K562 (cell line): ENCODE data around the gene HDHD5. TPM values are rescaled to one million over a fixed set of nuclear protein-coding genes. Genes with fewer than 3 reads are reported as not detected.

Experiments used
- polyA plus RNA-seq, 8 experiments: library from polyadenylated mRNA; depleted of rRNA in 4 of 8; stranded (reverse) in 5 of 8; unstranded in 3 of 8; fragments of >200 nt; fragmentation: Nextera tagmentation in 2 of 8; fragmentation: Illumina TruSeq in 1 of 8; extraction: Ambion mirVana in 2 of 8; extraction: Trizol in 1 of 8; gene quantifications; 2 replicates each; pipeline versions ENCODE4 v1.2.1 to v1.2.3, GENCODE V29; 2011 to 2014; ENCODE audit warnings: inconsistent platforms in 1 of 8, missing spikeins in 1 of 8
- total RNA-seq, 7 experiments: library from RNA; depleted of rRNA in 6 of 7; stranded (reverse); fragments of >200 nt in 6 of 7; fragmentation: Illumina TruSeq in 2 of 7; extraction: Trizol in 2 of 7; gene quantifications; 2 replicates each; pipeline versions ENCODE4 v1.2.1 to v1.2.3, GENCODE V29; 2011 to 2021; ENCODE audit warnings: low replicate concordance in 1 of 7
- TF ChIP-seq, protein P1 (sequence below), 2 experiments: fragments of 450-650 bp in 1 of 2; sonication (generic) in 1 of 2; formaldehyde crosslinking in 1 of 2; IDR thresholded peaks; 2 replicates each; pipeline versions ENCODE4 v1.7.1 to v1.9.0; 2016 to 2022; ENCODE audit warnings: inconsistent platforms in 1 of 2, mild to moderate bottlenecking in 1 of 2, missing genetic modification reagents in 1 of 2

HDHD5 gene
- total and polyA plus RNA-seq, 9 of the 15 experiments (the other 6 are each of a cell fraction or from before 2014, with no cell fraction given): 1.6 to 36.6 (median 24.2) TPM

DNA sequence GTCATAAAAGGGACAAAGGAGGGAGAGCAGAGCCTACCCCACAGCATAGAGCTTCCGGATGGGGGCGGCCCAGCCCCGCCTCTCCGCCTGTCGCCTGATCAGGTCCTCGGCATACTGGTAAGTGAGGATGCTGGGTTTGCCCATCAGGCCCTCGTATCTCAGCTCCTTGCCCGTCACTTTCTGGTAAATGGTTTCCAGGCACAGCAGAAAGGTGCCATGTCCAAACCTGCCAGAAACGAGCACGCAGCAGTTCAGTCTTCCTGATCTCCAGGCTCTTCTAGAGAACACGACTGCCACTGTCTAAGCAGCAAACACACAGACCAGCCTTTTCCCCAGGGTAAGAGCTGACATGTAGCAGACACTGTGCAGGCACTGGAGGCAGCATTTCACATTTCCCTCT is 20.6 kb downstream of the HDHD5 start (continued):
- TF ChIP-seq, protein P1, sequence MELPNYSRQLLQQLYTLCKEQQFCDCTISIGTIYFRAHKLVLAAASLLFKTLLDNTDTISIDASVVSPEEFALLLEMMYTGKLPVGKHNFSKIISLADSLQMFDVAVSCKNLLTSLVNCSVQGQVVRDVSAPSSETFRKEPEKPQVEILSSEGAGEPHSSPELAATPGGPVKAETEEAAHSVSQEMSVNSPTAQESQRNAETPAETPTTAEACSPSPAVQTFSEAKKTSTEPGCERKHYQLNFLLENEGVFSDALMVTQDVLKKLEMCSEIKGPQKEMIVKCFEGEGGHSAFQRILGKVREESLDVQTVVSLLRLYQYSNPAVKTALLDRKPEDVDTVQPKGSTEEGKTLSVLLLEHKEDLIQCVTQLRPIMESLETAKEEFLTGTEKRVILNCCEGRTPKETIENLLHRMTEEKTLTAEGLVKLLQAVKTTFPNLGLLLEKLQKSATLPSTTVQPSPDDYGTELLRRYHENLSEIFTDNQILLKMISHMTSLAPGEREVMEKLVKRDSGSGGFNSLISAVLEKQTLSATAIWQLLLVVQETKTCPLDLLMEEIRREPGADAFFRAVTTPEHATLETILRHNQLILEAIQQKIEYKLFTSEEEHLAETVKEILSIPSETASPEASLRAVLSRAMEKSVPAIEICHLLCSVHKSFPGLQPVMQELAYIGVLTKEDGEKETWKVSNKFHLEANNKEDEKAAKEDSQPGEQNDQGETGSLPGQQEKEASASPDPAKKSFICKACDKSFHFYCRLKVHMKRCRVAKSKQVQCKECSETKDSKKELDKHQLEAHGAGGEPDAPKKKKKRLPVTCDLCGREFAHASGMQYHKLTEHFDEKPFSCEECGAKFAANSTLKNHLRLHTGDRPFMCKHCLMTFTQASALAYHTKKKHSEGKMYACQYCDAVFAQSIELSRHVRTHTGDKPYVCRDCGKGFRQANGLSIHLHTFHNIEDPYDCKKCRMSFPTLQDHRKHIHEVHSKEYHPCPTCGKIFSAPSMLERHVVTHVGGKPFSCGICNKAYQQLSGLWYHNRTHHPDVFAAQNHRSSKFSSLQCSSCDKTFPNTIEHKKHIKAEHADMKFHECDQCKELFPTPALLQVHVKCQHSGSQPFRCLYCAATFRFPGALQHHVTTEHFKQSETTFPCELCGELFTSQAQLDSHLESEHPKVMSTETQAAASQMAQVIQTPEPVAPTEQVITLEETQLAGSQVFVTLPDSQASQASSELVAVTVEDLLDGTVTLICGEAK (IDR thresholded peaks at IDR 0.05): no peak
- TF ChIP-seq, protein P1 (CRISPR knock-in tag; IDR thresholded peaks at IDR 0.05): no peak
